GM12891 (cell line): ENCODE measurements around the gene SERPINB2.

ENCODE experiments used
- PAX5 ChIP-seq: IDR thresholded peaks from 2 replicates; pipeline ENCODE4 v1.6.1; 2011; ENCODE audit warnings: low read length, moderate library complexity, mild to moderate bottlenecking; ENCODE audit not compliant: insufficient read depth, severe bottlenecking
- POLR2A ChIP-seq: IDR thresholded peaks from 2 replicates; pipeline ENCODE4 v1.6.1; 2011; ENCODE audit warnings: low read depth, low read length, control low read depth
- POLR2AphosphoS5 ChIP-seq: IDR thresholded peaks from 2 replicates; pipeline ENCODE4 v1.6.1; 2011; ENCODE audit warnings: low read depth, low read length, control low read depth
- POU2F2 ChIP-seq: IDR thresholded peaks from 2 replicates; pipeline ENCODE4 v1.6.1; 2011; ENCODE audit warnings: low read depth, mild to moderate bottlenecking, control low read depth, low read length, moderate library complexity
- SPI1 ChIP-seq: IDR thresholded peaks from 2 replicates; pipeline ENCODE4 v1.6.1; 2011; ENCODE audit warnings: low read depth, low read length, control low read depth
- TAF1 ChIP-seq: IDR thresholded peaks from 2 replicates; pipeline ENCODE4 v1.6.1; 2011; ENCODE audit warnings: low read depth, low read length, control low read depth

DNA sequence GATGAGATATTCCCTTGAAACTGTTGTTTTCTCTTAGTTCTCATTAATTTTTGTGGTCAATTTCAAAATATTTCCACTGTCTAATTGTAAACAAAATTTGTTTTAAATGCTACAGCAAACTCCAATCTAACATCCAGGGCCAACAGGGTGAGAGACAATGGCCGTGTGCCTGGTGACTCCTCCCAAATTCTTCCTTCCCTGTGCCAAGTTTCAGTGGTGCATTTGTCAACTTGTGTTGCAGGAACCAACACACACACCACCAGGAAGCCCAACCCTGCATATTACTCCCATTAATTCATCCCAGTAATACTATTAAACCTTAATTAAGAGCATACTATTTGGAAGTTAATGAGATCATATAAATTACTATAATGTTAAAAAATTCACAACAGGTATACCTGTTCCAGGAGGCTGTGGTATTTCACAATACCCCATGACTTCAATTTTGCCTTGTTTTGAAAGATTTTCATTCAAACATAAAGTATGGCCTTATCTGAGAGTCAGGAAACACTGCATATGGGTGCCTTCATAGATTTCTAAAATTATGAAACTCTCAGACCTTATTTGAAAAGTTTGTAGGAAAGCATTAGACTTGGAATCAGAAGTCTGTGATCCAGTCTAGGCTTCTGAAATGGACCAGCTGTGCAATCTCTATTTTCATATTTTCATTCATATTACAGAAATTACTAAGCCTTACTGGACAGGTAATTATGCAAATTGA lies 1.1 kb downstream of the SERPINB2 start:
- no peak for TF ChIP-seq POLR2A
- TF ChIP-seq TAF1 = no peak
- TF ChIP-seq PAX5 = no peak
- TF ChIP-seq POLR2AphosphoS5 = no peak
- no peak for TF ChIP-seq SPI1
- TF ChIP-seq POU2F2 = no peak
